Mucosa of stomach (tissue), 1 donor: ENCODE measurements around the gene ETFBKMT.
"Not testable (repeated sequence)": the region's sequence is repeated elsewhere in the genome, so short reads cannot be mapped to it uniquely, and the experiment has no call there.

Source experiments
- H3K27me3 ChIP-seq: one replicate; pipeline ENCODE4 v1.7.0; 2013; ENCODE audit warnings: mild to moderate bottlenecking, low read length; ENCODE audit not compliant: control insufficient read depth, insufficient read depth
- H3K36me3 ChIP-seq: one replicate; pipeline ENCODE4 v1.7.0; 2013; ENCODE audit warnings: low read length; ENCODE audit not compliant: control insufficient read depth, insufficient read depth
- H3K4me1 ChIP-seq: one replicate; pipeline ENCODE4 v1.7.0; 2013; ENCODE audit warnings: mild to moderate bottlenecking, low read length; ENCODE audit not compliant: control insufficient read depth, insufficient read depth
- H3K4me3 ChIP-seq: one replicate; pipeline ENCODE4 v1.7.0; 2013; ENCODE audit warnings: low read length
- H3K9ac ChIP-seq: one replicate; pipeline ENCODE4 v1.7.0; 2013; ENCODE audit warnings: mild to moderate bottlenecking, low read length, moderate library complexity
- H3K9me3 ChIP-seq: one replicate; pipeline ENCODE4 v1.7.0; 2013; ENCODE audit warnings: mild to moderate bottlenecking, low read length, moderate library complexity; ENCODE audit not compliant: control insufficient read depth
- donor health status: Pancreatic carcinoma.

Gene ETFBKMT

DNA sequence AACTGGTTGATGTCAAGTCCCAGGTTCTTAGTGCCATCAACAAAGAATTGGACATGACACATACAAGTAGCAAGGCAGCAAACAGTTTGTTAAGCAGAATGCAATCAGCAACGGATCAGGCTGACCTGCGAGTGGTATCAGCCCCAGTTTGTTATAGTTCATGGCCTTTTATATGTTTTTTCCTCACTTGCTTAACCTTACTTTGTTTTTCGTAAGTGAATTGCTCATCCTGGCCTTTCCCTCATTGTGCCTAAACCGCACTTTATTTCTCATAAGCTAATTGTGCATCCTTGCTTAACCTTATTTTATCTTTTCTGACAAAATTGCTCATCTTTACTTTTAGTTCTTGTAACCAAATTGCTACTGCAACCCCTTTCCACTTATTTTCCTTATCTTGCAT is 4.1 kb downstream of the ETFBKMT start:
- H3K27me3 ChIP-seq = no peaks in the 10 kb centered on the region
- no peaks in the 10 kb centered on the region for H3K36me3 ChIP-seq
- no peak overlapping the region for H3K9ac ChIP-seq
- no peak overlapping the region for H3K4me3 ChIP-seq
- H3K4me1 ChIP-seq = peaks cover 2% of the 10 kb centered on the region
- H3K9me3 ChIP-seq = no peaks in the 10 kb centered on the region

DNA sequence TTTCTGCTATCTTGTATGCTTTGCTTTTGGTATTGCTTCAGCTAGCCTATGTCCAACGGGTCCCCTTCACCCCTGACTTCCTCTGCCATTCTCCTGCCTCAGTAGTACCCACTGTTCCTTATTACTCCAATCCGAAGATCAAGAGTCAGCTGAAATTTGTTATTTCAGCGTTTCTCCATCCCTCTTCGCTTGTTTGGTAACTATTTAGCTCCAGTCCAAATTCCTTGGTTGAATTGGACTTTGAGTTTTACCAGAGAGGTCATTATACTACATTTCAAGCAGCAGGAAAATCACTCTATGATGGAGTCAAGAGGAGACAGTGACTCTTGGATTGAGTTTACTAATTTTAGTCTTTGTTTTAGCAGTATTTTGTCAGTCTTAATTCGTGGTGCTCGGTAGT is 4.5 kb downstream of the ETFBKMT start:
- Histone ChIP-seq H3K4me1 (no peaks in the 10 kb centered on the region), H3K9ac (no peak overlapping the region), H3K36me3 (no peaks in the 10 kb centered on the region), H3K9me3 (peaks cover under 1% of the 10 kb centered on the region), H3K27me3 (no peaks in the 10 kb centered on the region), H3K4me3 (no peak overlapping the region)

DNA sequence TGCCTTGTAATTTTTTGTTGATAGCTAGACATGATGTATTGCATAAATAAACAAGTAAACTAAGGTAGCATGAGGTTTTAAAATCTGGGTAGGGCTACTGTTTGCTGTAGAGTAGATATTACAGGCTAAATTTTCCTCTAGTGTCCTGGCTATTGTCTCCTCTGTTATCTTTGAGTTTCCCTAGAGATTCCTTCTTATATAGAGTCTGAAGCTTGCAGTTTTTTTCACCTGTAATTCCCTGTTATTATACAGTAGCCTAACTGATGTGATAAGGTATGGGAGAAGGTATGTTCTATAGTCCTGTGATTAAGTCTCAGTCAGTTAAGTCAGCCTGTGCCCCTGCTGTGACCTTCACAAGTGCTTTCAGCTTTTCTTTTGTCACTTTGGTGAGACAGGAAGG is 9.5 kb downstream of the ETFBKMT start:
- peaks cover 5% of the 10 kb centered on the region for H3K9me3 ChIP-seq
- no peaks in the 10 kb centered on the region for H3K4me1 ChIP-seq

DNA sequence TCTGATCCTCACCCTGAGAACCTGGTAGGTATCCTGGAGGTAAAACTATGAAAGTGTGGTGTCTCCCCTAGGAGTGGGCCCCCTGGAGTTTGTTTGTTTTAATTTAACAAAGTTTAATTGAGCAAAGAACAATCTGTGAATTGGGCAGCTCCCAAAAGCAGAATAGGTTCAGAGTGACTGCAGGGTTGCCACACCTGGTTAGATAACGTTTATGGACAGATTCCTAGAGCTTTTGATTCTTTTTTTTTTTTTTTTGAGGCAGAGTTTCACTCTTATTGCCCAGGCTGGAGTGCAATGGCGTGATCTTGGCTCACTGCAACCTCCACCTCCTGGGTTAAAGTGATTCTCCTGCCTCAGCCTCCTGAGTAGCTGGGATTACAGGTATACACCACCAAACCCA is 10.1 kb downstream of the ETFBKMT start:
- H3K27me3 ChIP-seq, H3K36me3 ChIP-seq, H3K9me3 ChIP-seq, H3K9ac ChIP-seq, H3K4me3 ChIP-seq, H3K4me1 ChIP-seq: not testable (repeated sequence)

More for the DNA sequence above, 9.5 kb downstream of the ETFBKMT start:
- H3K9ac ChIP-seq = no peak overlapping the region
- no peak overlapping the region for H3K4me3 ChIP-seq
- H3K27me3 ChIP-seq = no peaks in the 10 kb centered on the region
- H3K36me3 ChIP-seq = no peaks in the 10 kb centered on the region

- Histone ChIP-seq H3K4me1 (no peaks in the 10 kb centered on the region), H3K9ac (no peak overlapping the region), H3K36me3 (no peaks in the 10 kb centered on the region)
Measured at GRCh38 chr12:31672521-31672920, 13.0 kb downstream of the ETFBKMT start.

GRCh38 chr12:31682136-31682962 is 22.9 kb downstream of the ETFBKMT start:
- Histone ChIP-seq H3K4me3 (no peak overlapping the region), H3K9me3 (peaks cover 10% of the 10 kb centered on the region), H3K27me3 (no peaks in the 10 kb centered on the region), H3K9ac (no peak overlapping the region), H3K4me1 (no peaks in the 10 kb centered on the region), H3K36me3 (no peaks in the 10 kb centered on the region)

More at GRCh38 chr12:31672521-31672920, 13.0 kb downstream of the ETFBKMT start:
- peaks cover 5% of the 10 kb centered on the region for H3K9me3 ChIP-seq
- no peaks in the 10 kb centered on the region for H3K27me3 ChIP-seq
- no peak overlapping the region for H3K4me3 ChIP-seq

DNA sequence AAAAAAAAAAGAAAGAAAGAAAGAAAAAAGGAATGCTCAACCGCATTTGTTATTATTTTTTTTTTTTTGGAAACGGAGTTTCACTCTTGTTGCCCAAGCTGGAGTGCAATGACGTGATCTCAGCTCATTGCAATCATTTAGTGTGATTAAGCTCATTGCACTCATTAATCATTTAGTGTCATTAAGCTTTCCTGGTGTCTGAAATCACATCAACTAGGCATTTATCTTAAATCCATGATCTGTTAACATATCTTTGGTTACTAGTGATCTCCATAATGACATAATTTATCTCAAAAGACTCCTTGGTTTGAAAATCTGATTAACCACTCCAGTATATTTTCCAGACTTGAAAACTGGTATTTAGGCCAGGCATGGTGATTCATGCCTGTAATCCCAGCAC is 26.3 kb downstream of the ETFBKMT start:
- Histone ChIP-seq H3K27me3 (no peaks in the 10 kb centered on the region), H3K9me3 (peaks cover 10% of the 10 kb centered on the region), H3K4me1 (no peaks in the 10 kb centered on the region), H3K36me3 (no peaks in the 10 kb centered on the region), H3K9ac (no peak overlapping the region), H3K4me3 (no peak overlapping the region)

DNA sequence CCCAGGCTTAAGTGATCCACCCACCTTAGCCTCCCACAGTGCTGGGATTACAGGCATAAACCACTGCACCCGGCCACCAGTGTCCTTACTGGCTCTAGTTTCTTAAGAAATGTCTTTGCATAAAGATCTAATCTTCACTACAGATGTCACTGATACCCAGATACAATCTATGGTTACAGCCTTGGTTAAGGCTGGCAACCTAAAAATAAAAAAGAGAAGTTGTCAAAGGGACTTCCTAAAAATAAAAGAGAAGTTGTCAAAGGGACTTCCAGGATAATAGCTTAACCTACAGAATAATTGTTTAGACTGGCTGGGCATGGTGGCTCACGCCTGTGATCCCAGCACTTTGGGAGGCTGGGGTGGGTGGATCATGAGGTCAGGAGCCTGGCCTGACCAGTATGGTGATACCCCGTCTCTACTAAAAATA is 27.6 kb downstream of the ETFBKMT start:
- no peaks in the 10 kb centered on the region for H3K4me1 ChIP-seq
- peaks cover 10% of the 10 kb centered on the region for H3K9me3 ChIP-seq
- H3K27me3 ChIP-seq = no peaks in the 10 kb centered on the region
- no peak overlapping the region for H3K4me3 ChIP-seq
- no peak overlapping the region for H3K9ac ChIP-seq
- no peaks in the 10 kb centered on the region for H3K36me3 ChIP-seq

GRCh38 chr12:31689921-31690320 is 30.4 kb downstream of the ETFBKMT start:
- H3K9me3 ChIP-seq, H3K36me3 ChIP-seq, H3K4me1 ChIP-seq, H3K27me3 ChIP-seq, H3K4me3 ChIP-seq, H3K9ac ChIP-seq: not testable (repeated sequence)

DNA sequence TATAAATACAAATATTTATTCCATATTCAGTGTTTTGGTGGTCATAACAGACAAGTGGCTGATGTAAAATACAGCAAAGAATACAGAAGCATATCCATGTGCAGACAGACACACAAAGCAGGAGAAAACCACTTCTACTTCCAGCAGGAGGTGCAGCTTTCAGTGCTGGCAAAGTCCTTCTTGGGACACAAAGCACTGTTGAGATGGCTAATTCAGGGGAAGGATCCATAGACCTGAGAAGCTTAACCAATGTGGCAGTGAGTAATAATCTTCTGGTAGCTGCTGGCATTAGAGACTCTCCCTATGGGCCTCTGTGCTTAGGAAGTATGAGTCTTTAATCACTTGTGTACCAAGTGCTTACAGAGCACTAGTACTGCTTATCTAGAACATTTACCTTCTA is 42.6 kb downstream of the ETFBKMT start:
- Histone ChIP-seq H3K27me3 (no peaks in the 10 kb centered on the region), H3K4me1 (peaks cover 4% of the 10 kb centered on the region), H3K36me3 (no peaks in the 10 kb centered on the region), H3K4me3 (no peak overlapping the region), H3K9me3 (no peaks in the 10 kb centered on the region), H3K9ac (no peak overlapping the region)

DNA sequence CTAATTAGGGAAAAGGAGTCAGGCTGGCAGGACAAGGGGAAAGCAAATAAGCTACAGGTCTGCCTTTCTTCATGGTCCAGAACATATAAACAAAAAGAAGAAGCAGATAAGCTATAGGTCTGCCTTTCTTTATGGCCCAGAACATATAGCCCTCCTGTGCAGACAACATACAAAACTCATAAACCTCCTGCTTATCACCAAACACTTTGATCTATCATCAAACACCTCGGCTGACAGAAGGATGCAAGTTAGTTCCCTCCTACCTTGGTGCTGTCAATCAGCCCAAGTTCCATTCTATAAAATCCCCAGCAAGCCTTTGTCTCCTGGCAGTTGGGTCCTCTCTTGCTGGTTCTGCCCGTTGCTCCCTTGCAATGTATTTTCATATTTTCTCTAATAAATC is 46.1 kb downstream of the ETFBKMT start:
- Histone ChIP-seq H3K27me3 (no peaks in the 10 kb centered on the region), H3K9me3 (no peaks in the 10 kb centered on the region), H3K4me3 (no peak overlapping the region), H3K36me3 (no peaks in the 10 kb centered on the region), H3K4me1 (peaks cover 4% of the 10 kb centered on the region), H3K9ac (no peak overlapping the region)

DNA sequence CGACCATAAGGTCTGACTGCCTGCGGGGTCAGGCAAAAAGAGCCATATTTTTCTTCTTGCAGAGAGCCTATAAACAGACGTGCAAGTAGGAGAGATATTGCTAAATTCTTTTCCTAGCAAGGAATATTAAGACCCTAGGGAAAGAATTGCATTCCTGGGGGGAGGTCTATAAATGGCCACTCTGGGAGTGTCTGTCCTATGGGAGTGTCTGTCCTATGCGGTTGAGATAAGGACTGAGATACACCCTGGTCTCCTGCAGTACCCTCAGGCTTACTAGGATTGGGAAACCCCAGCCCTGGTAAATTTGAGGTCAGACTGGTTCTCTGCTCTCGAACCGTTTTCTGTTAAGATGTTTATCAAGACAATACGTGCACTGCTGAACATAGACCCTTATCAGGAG is 48.6 kb downstream of the ETFBKMT start:
- H3K9ac ChIP-seq, H3K27me3 ChIP-seq, H3K9me3 ChIP-seq, H3K4me3 ChIP-seq, H3K36me3 ChIP-seq, H3K4me1 ChIP-seq: not testable (repeated sequence)
